BJ (cell line): Measurements from ENCODE around the gene XKR7. TPM values are rescaled to one million over a fixed set of nuclear protein-coding genes. Genes with fewer than 3 reads are reported as not detected.

ENCODE experiments used
- CTCF ChIA-PET: fragments of 350-600 bp; formaldehyde crosslinking; extraction: SDS; loops from one replicate; lab custom pipeline; 2021; ENCODE audit warnings: antibody characterized with exemption, inconsistent platforms; lab: Yijun Ruan, JAX
- POLR2A ChIA-PET: fragments of 300-600 bp; sonication (Branson Sonifier 250); formaldehyde crosslinking; extraction: SDS; loops from one replicate; lab custom pipeline; 2021; ENCODE audit warnings: antibody characterized with exemption; lab: Charles Lee
- DNase-seq: peaks from one replicate; pipeline ENCODE4 v3.0.0-alpha.2; 2011; ENCODE audit warnings: low read depth
- H3K27me3 ChIP-seq: 2 replicates; pipeline ENCODE4 v1.6.0; 2011; ENCODE audit warnings: low read length; ENCODE audit not compliant: control insufficient read depth, insufficient read depth
- H3K36me3 ChIP-seq: 2 replicates; pipeline ENCODE4 v1.5.1; 2011; ENCODE audit warnings: low read length; ENCODE audit not compliant: control insufficient read depth, insufficient read depth
- H3K4me3 ChIP-seq: 2 replicates; pipeline ENCODE4 v1.5.1; 2011; ENCODE audit warnings: low read depth, mild to moderate bottlenecking, control low read depth, low read length
- CTCF ChIP-seq: IDR thresholded peaks from 2 replicates; pipeline ENCODE4 v1.5.1; 2011; ENCODE audit warnings: low read depth, mild to moderate bottlenecking, control low read depth, inconsistent platforms, low read length, moderate library complexity; ENCODE audit not compliant: insufficient read depth
- polyA plus RNA-seq: library from polyadenylated mRNA; depleted of rRNA; stranded (reverse); fragments of >200 nt; gene quantifications from 2 replicates; pipeline ENCODE4 v1.2.3, GENCODE V29; 2011

The XKR7 gene
- polyA plus RNA-seq, 1 experiment = 0.01 TPM

- no peak overlapping the region for H3K4me3 ChIP-seq
- H3K27me3 ChIP-seq = peaks cover 6% of the 10 kb centered on the region; the same call in 1 of the 2 replicates
- peak; percentile 37 for DNase-seq
- no peaks in the 10 kb centered on the region for H3K36me3 ChIP-seq
- CTCF ChIA-PET = interaction anchor here (1.2 to 1.8 kb wide), 4 partner anchors 20 to 139 kb away, joined by 3 to 6 read pairs (median 4); no protein-coding TSS in a partner anchor
- TF ChIP-seq CTCF = no peak
- POLR2A ChIA-PET = no interaction called here
Measured at GRCh38 chr20:31972471-31973021, 4.6 kb downstream of the XKR7 start.

- peaks cover 7% of the 10 kb centered on the region; the same call in 1 of the 2 replicates for H3K27me3 ChIP-seq
- TF ChIP-seq CTCF = no peak
- DNase-seq = no peak
- no peak overlapping the region for H3K4me3 ChIP-seq
- no peaks in the 10 kb centered on the region for H3K36me3 ChIP-seq
- ChIA-PET CTCF (interaction anchor here (0.6 kb wide), 1 partner anchor 124 kb away, joined by 3 read pairs; no protein-coding TSS in a partner anchor), POLR2A (no interaction called here)
Measured at GRCh38 chr20:31974296-31974695, 6.3 kb downstream of the XKR7 start.

GRCh38 chr20:31974951-31975487 lies 7.1 kb downstream of the XKR7 start:
- Histone ChIP-seq H3K36me3 (no peaks in the 10 kb centered on the region), H3K27me3 (peaks cover 5% of the 10 kb centered on the region), H3K4me3 (no peak overlapping the region)
- no peak for DNase-seq
- TF ChIP-seq CTCF = no peak
- ChIA-PET CTCF (interaction anchor here (1.0 to 1.3 kb wide), 3 partner anchors 23 to 116 kb away, joined by 3 to 4 read pairs (median 3); partner anchors contain the start of gene PDRG1), POLR2A (no interaction called here)

- ChIA-PET CTCF (interaction anchor here (1.0 to 1.3 kb wide), 4 partner anchors 18 to 115 kb away, joined by 3 to 4 read pairs (median 3); partner anchors contain the start of gene PDRG1), POLR2A (interaction anchor here (0.6 kb wide), 1 partner anchor 15 kb away, joined by 6 read pairs; no protein-coding TSS in a partner anchor)
- Histone ChIP-seq H3K36me3 (no peaks in the 10 kb centered on the region), H3K4me3 (no peak overlapping the region), H3K27me3 (peaks cover 7% of the 10 kb centered on the region)
- DNase-seq = no peak
- no peak for TF ChIP-seq CTCF
Measured at GRCh38 chr20:31975874-31976273, 7.9 kb downstream of the XKR7 start.

GRCh38 chr20:31977080-31977479 lies 9.1 kb downstream of the XKR7 start:
- no peaks in the 10 kb centered on the region for H3K36me3 ChIP-seq
- DNase-seq = no peak
- H3K4me3 ChIP-seq = no peak overlapping the region
- POLR2A ChIA-PET = no interaction called here
- peaks cover 7% of the 10 kb centered on the region for H3K27me3 ChIP-seq
- TF ChIP-seq CTCF = no peak
- CTCF ChIA-PET = interaction anchor here (1.1 kb wide), 1 partner anchor 54 kb away, joined by 3 read pairs; no protein-coding TSS in a partner anchor
